ENCODE data around the gene BAIAP2L2.

GRCh38 chr22:38046070-38046748, 64.3 kb downstream of the BAIAP2L2 start:
- TF ChIP-seq CTCF (IDR thresholded peaks at IDR 0.05): no peak
- TF ChIP-seq POLR2A (IDR thresholded peaks at IDR 0.05): no peak
